Endothelial cell of umbilical vein (primary cell): Measurements from ENCODE around the gene DGKG. TPM values are rescaled to one million over a fixed set of nuclear protein-coding genes. Genes with fewer than 3 reads are reported as not detected.

ENCODE experiments used
- BruUV-seq: library from RNA; stranded (reverse); fragments of 400-500 nt; replicated peaks from 2 replicates; lab custom pipeline; 2021; lab: Mats Ljungman, UMichigan
- CTCF ChIA-PET: fragments of 300-600, 350-600 bp; sonication (Branson Sonifier 250); formaldehyde crosslinking; loops from one replicate; lab custom pipeline; 2021; ENCODE audit warnings: antibody characterized with exemption, inconsistent platforms; lab: Charles Lee
- POLR2A ChIA-PET: fragments of 300-600, 350-600 bp; sonication (Branson Sonifier 250); formaldehyde crosslinking; loops from one replicate; lab custom pipeline; 2021; ENCODE audit warnings: antibody characterized with exemption, inconsistent platforms; lab: Charles Lee
- DNase-seq: peaks from one replicate; pipeline ENCODE4 v3.0.0-alpha.2; 2011; ENCODE audit warnings: low read depth, low spot score
- FAIRE-seq: peaks from 2 replicates; lab custom pipeline; 2011; peaks lifted over from hg19 to GRCh38; lab: Jason Lieb, UNC
- H2AFZ ChIP-seq: 2 replicates; pipeline ENCODE4 v1.6.0; 2012; ENCODE audit warnings: low read depth, low read length, control low read depth, inconsistent platforms
- H3K27ac ChIP-seq: 2 replicates; pipeline ENCODE4 v1.5.1; 2011; ENCODE audit warnings: low read depth, mild to moderate bottlenecking, control low read depth, low read length, moderate library complexity; ENCODE audit not compliant: insufficient read depth
- H3K27me3 ChIP-seq, 2 experiments: 2 replicates each; pipeline versions ENCODE4 v1.6.0 to v1.6.1; 2011; ENCODE audit warnings: low read length in 2 of 2, mixed read lengths in 1 of 2; ENCODE audit not compliant: control insufficient read depth in 2 of 2, insufficient read depth in 2 of 2
- H3K36me3 ChIP-seq, 2 experiments: 2 replicates in 1 of 2; 3 replicates in 1 of 2; pipeline ENCODE4 v1.5.1; 2011; ENCODE audit warnings: low read length in 2 of 2, mild to moderate bottlenecking in 1 of 2, moderate library complexity in 1 of 2; ENCODE audit not compliant: control insufficient read depth in 2 of 2, insufficient read depth in 2 of 2; ENCODE audit errors: extremely low read depth in 1 of 2
- H3K4me1 ChIP-seq: 3 replicates; pipeline ENCODE4 v1.5.1; 2011; ENCODE audit warnings: mild to moderate bottlenecking, low read length; ENCODE audit not compliant: control insufficient read depth, insufficient read depth; ENCODE audit errors: extremely low read depth
- H3K4me2 ChIP-seq: 2 replicates; pipeline ENCODE4 v1.6.1; 2011; ENCODE audit warnings: low read length, control low read depth, mixed read lengths; ENCODE audit not compliant: insufficient read depth
- H3K4me3 ChIP-seq, 3 experiments: fragments of 200-600 bp in 1 of 3; sonication (generic), shearing (Covaris generic) in 1 of 3; replicated peaks in 1 of 3; 2 replicates each; pipeline ENCODE4 v1.5.1; 2011 to 2016; ENCODE audit warnings: control low read depth in 3 of 3, low read length in 3 of 3, mild to moderate bottlenecking in 2 of 3, inconsistent platforms in 1 of 3, low read depth in 1 of 3, moderate library complexity in 1 of 3; ENCODE audit not compliant: insufficient read depth in 1 of 3
- H3K79me2 ChIP-seq: 2 replicates; pipeline ENCODE4 v1.6.0; 2012; ENCODE audit warnings: low read length, inconsistent platforms; ENCODE audit not compliant: control insufficient read depth, insufficient read depth
- H3K9ac ChIP-seq: replicated peaks from 2 replicates; pipeline ENCODE3; 2011; ENCODE audit warnings: low read length, control low read depth; ENCODE audit not compliant: insufficient read depth; ENCODE audit errors: extremely low read depth
- H3K9me1 ChIP-seq: replicated peaks from 3 replicates; pipeline ENCODE4 v1.6.0; 2011; ENCODE audit warnings: mild to moderate bottlenecking, low read length; ENCODE audit not compliant: control insufficient read depth, insufficient read depth; ENCODE audit errors: extremely low read depth
- H3K9me3 ChIP-seq: replicated peaks from 2 replicates; pipeline ENCODE4 v1.5.1; 2012; ENCODE audit warnings: low read length, inconsistent platforms; ENCODE audit not compliant: control insufficient read depth, insufficient read depth
- H4K20me1 ChIP-seq: replicated peaks from 2 replicates; pipeline ENCODE3; 2011; ENCODE audit warnings: mild to moderate bottlenecking, low read length; ENCODE audit not compliant: control insufficient read depth, insufficient read depth; ENCODE audit errors: extremely low read depth
- CTCF ChIP-seq, 2 donors: IDR thresholded peaks; 1 replicate in 1 of 2; 2 replicates in 1 of 2; pipeline ENCODE4 v1.5.1; 2011; ENCODE audit warnings: low read length in 2 of 2, mild to moderate bottlenecking in 2 of 2, moderate library complexity in 2 of 2, control low read depth in 1 of 2, inconsistent platforms in 1 of 2, low read depth in 1 of 2; ENCODE audit not compliant: insufficient read depth in 1 of 2; ENCODE audit errors: extremely low read depth in 1 of 2
- EZH2 ChIP-seq: IDR thresholded peaks from 2 replicates; pipeline ENCODE4 v1.6.1; 2012; ENCODE audit warnings: borderline replicate concordance, low read depth, mild to moderate bottlenecking, moderate library complexity, low read length, inconsistent platforms; ENCODE audit not compliant: severe bottlenecking
- FOS ChIP-seq: IDR thresholded peaks from 2 replicates; pipeline ENCODE4 v1.6.1; 2011; ENCODE audit warnings: mild to moderate bottlenecking, low read length, moderate library complexity, borderline replicate concordance; ENCODE audit not compliant: insufficient read depth
- GATA2 ChIP-seq: IDR thresholded peaks from 2 replicates; pipeline ENCODE4 v1.7.0; 2011; ENCODE audit warnings: low read depth, mild to moderate bottlenecking, moderate library complexity, mixed read lengths, low read length; ENCODE audit not compliant: insufficient read length, insufficient read depth
- JUN ChIP-seq: IDR thresholded peaks from 2 replicates; pipeline ENCODE4 v1.6.1; 2011; ENCODE audit warnings: borderline replicate concordance, low read depth; ENCODE audit not compliant: insufficient read length, insufficient read depth
- MAX ChIP-seq: IDR thresholded peaks from 2 replicates; pipeline ENCODE4 v1.6.1; 2011; ENCODE audit not compliant: insufficient read depth, insufficient read length
- MYC ChIP-seq: IDR thresholded peaks from one replicate; pipeline ENCODE4 v1.6.1; 2011; ENCODE audit warnings: mild to moderate bottlenecking, low read depth, low read length
- POLR2A ChIP-seq: IDR thresholded peaks from 2 replicates; pipeline ENCODE4 v1.6.1; 2012; ENCODE audit warnings: low read depth, mild to moderate bottlenecking, control low read depth, low read length
- POLR2AphosphoS5 ChIP-seq: IDR thresholded peaks from 2 replicates; pipeline ENCODE4 v1.6.1; 2012; ENCODE audit warnings: low read depth, mild to moderate bottlenecking, control low read depth, low read length, moderate library complexity; ENCODE audit not compliant: insufficient read depth
- dilution Hi-C: fragments of 300-500 bp; cut with MboI; formaldehyde crosslinking; loops from one replicate; pipeline ENCODE4 v1.15.0; 2019; ENCODE audit warnings: low sequenced_read_pairs; ENCODE audit not compliant: extremely low pct_ligation_motif_present
- intact Hi-C: fragments of 100-400 bp; cut with micrococcal nuclease; formaldehyde crosslinking; loops from one replicate; pipeline ENCODE4 v1.10.0; 2022
- polyA plus RNA-seq, 4 experiments: library from polyadenylated mRNA; depleted of rRNA in 3 of 4; stranded (reverse) in 3 of 4; unstranded in 1 of 4; fragments of >200 nt; gene quantifications; 2 replicates each; pipeline versions ENCODE4 v1.2.1 to v1.2.3, GENCODE V29; 2011 to 2012; ENCODE audit warnings: missing spikeins in 1 of 4
- total RNA-seq: library from RNA; stranded (reverse); gene quantifications from 2 replicates; pipeline ENCODE4 v1.2.3, GENCODE V29; 2021

Gene DGKG
- total and polyA plus RNA-seq, 2 donors (not counting 3 experiments of a cell fraction or from before 2014, with no cell fraction given), result not detected

GRCh38 chr3:186299327-186299726 is 62.7 kb downstream of the DGKG start:
- Histone ChIP-seq H3K79me2 (no peaks in the 10 kb centered on the region), H3K9me1 (no peaks in the 10 kb centered on the region), H3K9me3 (no peaks in the 10 kb centered on the region), H3K4me2 (no peak overlapping the region), H3K4me3 (no peak overlapping the region), H3K27ac (no peak overlapping the region), H2AFZ (no peak overlapping the region), H4K20me1 (no peaks in the 10 kb centered on the region), H3K9ac (no peak overlapping the region), H3K27me3 (peaks cover 0 to 3% of the 10 kb centered on the region in 2 experiments), H3K36me3 (no peaks in the 10 kb centered on the region), H3K4me1 (no peaks in the 10 kb centered on the region)
- DNase-seq, result no peak
- CTCF ChIA-PET, result no interaction called here
- no peak for FAIRE-seq
- intact Hi-C loops, result no loop called here
- no TSS peak for BruUV-seq
- TF ChIP-seq POLR2A (no peak), JUN (no peak)
- dilution Hi-C loops, result no loop called here
- POLR2A ChIA-PET, result no interaction called here

- TF ChIP-seq POLR2A (no peak), JUN (no peak), MAX (no peak), FOS (no peak), CTCF (IDR thresholded peaks at IDR 0.05; ENCODE audit: extremely low read depth in 1 of 2, insufficient read depth in 1 of 2, low read depth in 1 of 2, low read length in 2 of 2) (no peak), GATA2 (no peak), MYC (no peak), EZH2 (no peak), POLR2AphosphoS5 (no peak)
- dilution Hi-C loops (no loop called here), intact Hi-C loops (no loop called here)
- no TSS peak for BruUV-seq
- Histone ChIP-seq H3K27ac (no peak overlapping the region), H3K4me2 (no peak overlapping the region), H3K9me3 (no peaks in the 10 kb centered on the region), H3K36me3 (no peaks in the 10 kb centered on the region), H3K4me1 (no peaks in the 10 kb centered on the region), H3K4me3 (no peak overlapping the region), H2AFZ (no peak overlapping the region), H4K20me1 (no peaks in the 10 kb centered on the region), H3K9ac (no peak overlapping the region), H3K79me2 (no peaks in the 10 kb centered on the region), H3K9me1 (no peaks in the 10 kb centered on the region), H3K27me3 (peaks cover 0 to 3% of the 10 kb centered on the region in 2 experiments)
- no peak for DNase-seq
- FAIRE-seq, result no peak
- POLR2A ChIA-PET, result no interaction called here
- CTCF ChIA-PET, result no interaction called here
Observed at GRCh38 chr3:186298876-186299275, 63.2 kb downstream of the DGKG start.
